GM18858 (cell line): ENCODE measurements around the gene INPP5A.
A peak's percentile ranks its signal among the peaks of the same experiment; 100 is the strongest.
"Not testable (repeated sequence)": the region's sequence is repeated elsewhere in the genome, so short reads cannot be mapped to it uniquely, and the experiment has no call there.

ENCODE experiments used
- ATAC-seq: cut with Tn5 transposase; IDR thresholded peaks from one replicate; pipeline ENCODE4 v1.9.1; 2021; ENCODE audit not compliant: unreplicated experiment

INPP5A gene

GRCh38 chr10:132669208-132669861 is 131.7 kb downstream of the INPP5A start:
- ATAC-seq = no peak

- no peak for ATAC-seq
These were observed 133.1 kb downstream of the INPP5A start for GRCh38 chr10:132670546-132671227.

- ATAC-seq = no peak
These were observed 133.9 kb downstream of the INPP5A start for GRCh38 chr10:132671228-132672154.

GRCh38 chr10:132673746-132674145 is 136.2 kb downstream of the INPP5A start:
- not testable (repeated sequence) for ATAC-seq

GRCh38 chr10:132674311-132674710 is 136.7 kb downstream of the INPP5A start:
- no peak for ATAC-seq

- ATAC-seq = no peak
These were observed 137.6 kb downstream of the INPP5A start for GRCh38 chr10:132675031-132675740.

- ATAC-seq = no peak
These were observed 138.8 kb downstream of the INPP5A start for GRCh38 chr10:132676193-132676891.

- ATAC-seq = no peak
These were observed 139.5 kb downstream of the INPP5A start for GRCh38 chr10:132677096-132677472.

GRCh38 chr10:132677473-132678227 is 140.1 kb downstream of the INPP5A start:
- ATAC-seq = no peak

GRCh38 chr10:132678436-132679216 is 141.0 kb downstream of the INPP5A start:
- no peak for ATAC-seq

GRCh38 chr10:132679217-132679595 is 141.6 kb downstream of the INPP5A start:
- ATAC-seq = no peak

- no peak for ATAC-seq
These were observed 142.1 kb downstream of the INPP5A start for GRCh38 chr10:132679640-132680039.

GRCh38 chr10:132680741-132681140 is 143.2 kb downstream of the INPP5A start:
- ATAC-seq = not testable (repeated sequence)

- no peak for ATAC-seq
These were observed 144.5 kb downstream of the INPP5A start for GRCh38 chr10:132681858-132682755.

- peak; percentile 74 for ATAC-seq
These were observed 146.7 kb downstream of the INPP5A start for GRCh38 chr10:132684164-132684891.

- no peak for ATAC-seq
These were observed 147.7 kb downstream of the INPP5A start for GRCh38 chr10:132685101-132685891.
